ENCODE data around the gene AK3.

Gene AK3

GRCh38 chr9:4734150-4734549, 6.9 kb downstream of the AK3 start:
- TF ChIP-seq, protein P1, sequence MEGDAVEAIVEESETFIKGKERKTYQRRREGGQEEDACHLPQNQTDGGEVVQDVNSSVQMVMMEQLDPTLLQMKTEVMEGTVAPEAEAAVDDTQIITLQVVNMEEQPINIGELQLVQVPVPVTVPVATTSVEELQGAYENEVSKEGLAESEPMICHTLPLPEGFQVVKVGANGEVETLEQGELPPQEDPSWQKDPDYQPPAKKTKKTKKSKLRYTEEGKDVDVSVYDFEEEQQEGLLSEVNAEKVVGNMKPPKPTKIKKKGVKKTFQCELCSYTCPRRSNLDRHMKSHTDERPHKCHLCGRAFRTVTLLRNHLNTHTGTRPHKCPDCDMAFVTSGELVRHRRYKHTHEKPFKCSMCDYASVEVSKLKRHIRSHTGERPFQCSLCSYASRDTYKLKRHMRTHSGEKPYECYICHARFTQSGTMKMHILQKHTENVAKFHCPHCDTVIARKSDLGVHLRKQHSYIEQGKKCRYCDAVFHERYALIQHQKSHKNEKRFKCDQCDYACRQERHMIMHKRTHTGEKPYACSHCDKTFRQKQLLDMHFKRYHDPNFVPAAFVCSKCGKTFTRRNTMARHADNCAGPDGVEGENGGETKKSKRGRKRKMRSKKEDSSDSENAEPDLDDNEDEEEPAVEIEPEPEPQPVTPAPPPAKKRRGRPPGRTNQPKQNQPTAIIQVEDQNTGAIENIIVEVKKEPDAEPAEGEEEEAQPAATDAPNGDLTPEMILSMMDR (IDR thresholded peaks at IDR 0.05; ENCODE audit: extremely low read depth, missing control alignments), result no peak
- DNase-seq (ENCODE audit: low spot score), result no peak

GRCh38 chr9:4732890-4733289, 8.1 kb downstream of the AK3 start:
- TF ChIP-seq, protein P1 (IDR thresholded peaks at IDR 0.05; ENCODE audit: extremely low read depth, missing control alignments), result no peak

DNA sequence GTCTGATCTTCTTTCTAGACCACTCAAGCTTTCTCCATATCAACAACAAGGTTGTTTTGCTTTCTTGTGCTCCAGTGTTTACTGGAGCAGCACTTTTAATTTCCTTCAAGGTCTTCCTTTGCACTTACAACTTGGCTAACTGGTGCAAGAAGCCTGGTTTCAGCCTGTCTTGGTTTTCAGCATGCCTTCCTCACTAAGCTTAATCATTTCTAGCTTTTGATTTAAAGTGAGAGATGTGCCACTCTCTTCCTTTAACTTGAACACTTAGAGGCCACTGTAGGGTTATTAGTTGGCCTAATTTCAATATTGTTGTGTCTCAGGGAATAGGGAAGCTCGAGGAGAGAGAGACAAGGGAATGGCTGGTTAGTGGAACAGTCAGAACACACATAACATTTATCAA, 13.4 kb downstream of the AK3 start:
- TF ChIP-seq, protein P1 (IDR thresholded peaks at IDR 0.05; ENCODE audit: extremely low read depth, missing control alignments), result no peak
- DNase-seq (ENCODE audit: low spot score), result no peak

More at GRCh38 chr9:4732890-4733289, 8.1 kb downstream of the AK3 start:
- no peak for DNase-seq (ENCODE audit: low spot score)

DNA sequence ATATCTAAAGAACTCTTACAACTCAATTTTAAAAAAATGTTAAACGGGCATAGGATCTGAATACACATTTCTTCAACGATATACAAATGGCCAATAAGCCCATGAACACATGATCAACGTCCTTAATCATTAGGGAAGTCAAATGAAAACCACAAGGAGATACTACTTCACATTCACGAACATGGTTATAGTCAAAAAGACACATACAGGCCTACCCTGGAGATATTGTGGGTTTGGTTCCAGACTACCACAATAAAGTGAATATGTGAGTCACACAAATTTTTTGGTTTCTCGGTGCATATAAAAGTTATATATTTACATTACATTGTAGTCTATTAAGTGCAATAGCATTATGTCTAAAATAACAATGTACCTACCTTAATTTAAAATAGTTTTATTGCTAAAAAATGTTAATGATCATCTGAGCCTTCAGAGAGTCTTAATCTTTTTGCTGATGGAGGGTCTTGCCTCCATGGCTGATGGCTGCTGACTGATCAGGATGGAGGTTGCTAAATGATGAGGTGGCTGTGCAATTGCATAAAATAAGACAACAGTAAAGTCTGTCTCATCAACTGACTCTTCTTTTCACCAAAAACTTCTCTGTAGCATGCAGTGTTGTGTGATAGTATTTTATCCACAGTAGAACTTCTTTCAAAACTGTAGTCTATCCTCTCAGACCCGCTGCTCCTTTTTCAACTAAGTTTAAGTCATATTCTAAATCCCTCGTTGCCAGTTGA, 15.1 kb downstream of the AK3 start:
- TF ChIP-seq, protein P1 (IDR thresholded peaks at IDR 0.05; ENCODE audit: extremely low read depth, missing control alignments), result no peak
- no peak for DNase-seq (ENCODE audit: low spot score)

DNA sequence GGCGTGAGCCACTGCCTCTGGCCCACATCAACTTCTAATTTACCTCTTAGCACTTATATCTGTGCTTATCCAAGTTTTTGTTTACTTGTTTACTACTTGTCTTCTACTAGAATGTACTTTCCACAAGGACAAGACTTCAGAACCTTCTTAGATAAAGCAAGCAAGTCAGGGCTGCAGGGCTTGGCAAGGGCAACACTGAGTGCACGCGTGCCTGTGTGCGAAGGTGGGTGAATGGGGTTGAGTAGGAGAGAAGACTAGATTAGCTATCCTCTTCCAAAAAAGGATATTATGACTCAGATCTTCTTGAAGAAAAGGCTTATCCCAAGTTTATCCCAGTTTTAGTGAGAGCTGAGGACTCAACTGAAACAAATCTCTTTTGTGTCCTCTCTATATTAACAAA, 19.3 kb downstream of the AK3 start:
- TF ChIP-seq, protein P1 (IDR thresholded peaks at IDR 0.05; ENCODE audit: extremely low read depth, missing control alignments), result no peak

GRCh38 chr9:4718911-4719310, 22.1 kb downstream of the AK3 start:
- DNase-seq (ENCODE audit: low spot score), result no peak

More for the DNA sequence above, 19.3 kb downstream of the AK3 start:
- no peak for DNase-seq (ENCODE audit: low spot score)

DNA sequence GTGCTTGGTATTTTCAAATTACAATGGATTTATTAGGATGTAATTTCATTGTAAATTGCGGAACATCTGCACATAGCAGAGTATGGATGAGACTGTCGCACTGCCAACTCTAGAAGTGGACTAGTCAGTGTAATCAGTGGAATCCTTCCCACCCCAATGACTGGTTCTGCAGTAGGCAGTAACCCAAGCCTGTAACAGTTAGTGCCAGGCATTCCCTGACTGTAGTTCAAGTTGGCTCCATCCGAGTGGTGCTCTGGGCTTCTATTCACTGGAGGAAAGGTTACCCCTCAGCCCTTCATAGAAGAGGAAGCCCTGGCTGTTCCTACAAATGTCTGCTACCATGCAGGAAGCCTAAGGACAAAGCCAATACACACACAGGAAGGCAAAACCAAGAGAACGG, 23.2 kb downstream of the AK3 start:
- TF ChIP-seq, protein P1 (IDR thresholded peaks at IDR 0.05; ENCODE audit: extremely low read depth, missing control alignments), result no peak
- DNase-seq (ENCODE audit: low spot score), result no peak

More at GRCh38 chr9:4718911-4719310, 22.1 kb downstream of the AK3 start:
- TF ChIP-seq, protein P1 (IDR thresholded peaks at IDR 0.05; ENCODE audit: extremely low read depth, missing control alignments), result no peak

Measured in GM20000 (cell line).